GM18519 (cell line): Measurements from ENCODE around the gene VIL1.

Source experiments
- ATAC-seq: cut with Tn5 transposase; IDR thresholded peaks from one replicate; pipeline ENCODE4 v1.9.1; 2021; ENCODE audit warnings: mild to moderate bottlenecking, moderate library complexity; ENCODE audit not compliant: unreplicated experiment, low FRiP score

The VIL1 gene

GRCh38 chr2:218418717-218419458 lies at the start of gene VIL1:
VIL1 (plus strand) TSS chr2:218419123; CDS start chr2:218423779, 4,656 bp downstream.
- ATAC-seq, result no peak

- ATAC-seq, result no peak
These were observed 49.6 kb upstream of the VIL1 start for GRCh38 chr2:218369330-218369729.

GRCh38 chr2:218370410-218371063 lies 48.4 kb upstream of the VIL1 start:
- no peak for ATAC-seq

GRCh38 chr2:218371983-218372350 lies 47.0 kb upstream of the VIL1 start:
- no peak for ATAC-seq

GRCh38 chr2:218374795-218375194 lies 44.1 kb upstream of the VIL1 start:
- ATAC-seq, result no peak

- no peak for ATAC-seq
These were observed 43.7 kb upstream of the VIL1 start for GRCh38 chr2:218375212-218375611.

GRCh38 chr2:218378053-218378452 lies 40.9 kb upstream of the VIL1 start:
- ATAC-seq, result no peak

GRCh38 chr2:218381916-218382366 lies 37.0 kb upstream of the VIL1 start, which contains the start of gene SLC11A1:
SLC11A1 (plus strand) TSS chr2:218382273; CDS start chr2:218382369, 96 bp downstream.
- no peak for ATAC-seq

- ATAC-seq, result no peak
These were observed 36.1 kb upstream of the VIL1 start for GRCh38 chr2:218382785-218383184.

GRCh38 chr2:218383892-218384519 lies 34.9 kb upstream of the VIL1 start:
- ATAC-seq, result no peak

- ATAC-seq, result no peak
These were observed 33.9 kb upstream of the VIL1 start for GRCh38 chr2:218384975-218385374.

GRCh38 chr2:218386505-218387368 lies 32.2 kb upstream of the VIL1 start:
- ATAC-seq, result no peak

GRCh38 chr2:218387369-218388194 lies 31.3 kb upstream of the VIL1 start:
- no peak for ATAC-seq

- no peak for ATAC-seq
These were observed 29.4 kb upstream of the VIL1 start for GRCh38 chr2:218389333-218390150.

GRCh38 chr2:218391202-218391601 lies 27.7 kb upstream of the VIL1 start:
- ATAC-seq, result no peak

GRCh38 chr2:218392459-218392858 lies 26.5 kb upstream of the VIL1 start:
- no peak for ATAC-seq

- ATAC-seq, result no peak
These were observed 25.9 kb upstream of the VIL1 start for GRCh38 chr2:218392891-218393462.

- no peak for ATAC-seq
These were observed 25.1 kb upstream of the VIL1 start for GRCh38 chr2:218393750-218394290.
